ENCODE measurements around the gene RTTN. TPM values are rescaled to one million over a fixed set of nuclear protein-coding genes. Genes with fewer than 3 reads are reported as not detected.

RTTN gene
- total and polyA plus RNA-seq, 10 of the 15 experiments (the other 5 are each of a cell fraction or from before 2014, with no cell fraction given), result 9.4 to 36.6 (median 15.7) TPM

DNA sequence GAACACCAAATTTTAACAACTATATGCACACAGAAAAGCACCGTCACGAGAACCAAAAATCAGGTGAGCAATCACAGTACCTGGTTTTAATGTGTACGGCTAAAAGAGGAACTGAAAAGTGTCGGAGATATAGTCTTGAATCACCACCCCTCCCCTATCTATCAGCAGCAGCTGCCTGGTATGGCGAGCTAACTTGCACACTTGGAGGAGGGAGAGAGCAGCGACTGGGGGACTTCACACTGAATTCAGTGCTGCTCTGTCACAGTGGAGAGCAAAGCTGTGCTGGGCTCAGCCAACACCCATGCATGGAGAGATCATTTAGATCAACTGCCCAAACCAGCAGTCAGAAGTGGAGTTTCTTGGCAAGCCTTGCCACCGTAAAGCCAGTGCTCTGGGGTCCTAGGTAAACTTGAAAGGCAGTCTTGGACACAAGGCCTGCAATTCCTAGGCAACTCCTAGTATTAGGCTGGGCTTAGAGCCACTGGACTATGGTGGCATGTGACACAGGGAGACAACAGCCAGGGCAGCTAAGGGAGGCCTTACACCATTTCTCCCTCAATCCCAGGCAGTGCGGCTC, 168.6 kb downstream of the RTTN start:
- peak; percentile 77 for FAIRE-seq
- Histone ChIP-seq H3K79me2 (ENCODE audit: control insufficient read depth, insufficient read depth, low read length) (no peaks in the 10 kb centered on the region; the same call in 1 of the 2 replicates), H3K36me3 (ENCODE audit: control insufficient read depth in 2 of 2, insufficient read depth in 2 of 2, low read length in 1 of 2) (peaks cover 0 to 7% of the 10 kb centered on the region in 2 experiments; a peak in 2 of 4 replicates), H4K20me1 (ENCODE audit: control insufficient read depth, insufficient read depth) (no peaks in the 10 kb centered on the region), H3K4me3 (no peak overlapping the region), H2AFZ (ENCODE audit: control insufficient read depth, low read depth, low read length) (peak overlapping the region; percentile 38), H3K4me2 (ENCODE audit: control insufficient read depth, insufficient read depth) (peak overlapping the region; percentile 39), H3K27me3 (replicated peaks in 1 of 2; ENCODE audit: control insufficient read depth in 2 of 2, insufficient read depth in 2 of 2, low read length in 1 of 2) (no peaks in the 10 kb centered on the region), H3K9ac (ENCODE audit: control insufficient read depth, insufficient read depth, low read length) (peak overlapping the region; percentile 24; the same call in 1 of the 2 replicates), H3K27ac (ENCODE audit: control insufficient read depth, insufficient read depth) (peak overlapping the region; percentile 61), H3K4me1 (ENCODE audit: control insufficient read depth, insufficient read depth, low read length) (peaks cover 21% of the 10 kb centered on the region), H3K9me3 (replicated peaks; ENCODE audit: control insufficient read depth, insufficient read depth, low read length) (no peaks in the 10 kb centered on the region; the same call in 1 of the 3 replicates)
- peak; percentile 79 for DNase-seq (ENCODE audit: low read depth, low spot score)
- ChIA-PET SMC1A (ENCODE audit: uncharacterized antibody, unreplicated experiment) (interaction anchor here (0.8 to 3.1 kb wide), 17 partner anchors 9 to 190 kb away, joined by 3 to 11 read pairs (median 4); no protein-coding TSS in a partner anchor), CTCF (interaction anchor here (1.0 to 2.6 kb wide), 3 partner anchors 16 to 185 kb away, joined by 3 to 8 read pairs (median 3); no protein-coding TSS in a partner anchor), RAD21 (ENCODE audit: unreplicated experiment) (interaction anchor here (0.9 to 2.6 kb wide), 8 partner anchors 8 to 139 kb away, joined by 3 to 12 read pairs (median 6); no protein-coding TSS in a partner anchor), POLR2A (interaction anchor here (0.5 to 1.2 kb wide), 5 partner anchors 9 to 169 kb away, joined by 3 to 4 read pairs (median 3); no protein-coding TSS in a partner anchor)
- WGBS (ENCODE audit: insufficient coverage, insufficient replicate concordance, low lambda C conversion rate, missing lambda C conversion rate), result 21% methylated on average over 8 of the region's 8 CpGs
- in situ Hi-C loops (cut with MboI) (no loop called here), intact Hi-C loops (cut with micrococcal nuclease; ENCODE audit: unreplicated experiment) (loop anchor here (2.0 to 5.0 kb wide), 2 partner anchors 90 to 140 kb away; partner anchors contain the start of gene CD226)
- peak; percentile 97 for ATAC-seq
- no TSS peak for BruUV-seq (replicated peaks)
- no peak for TF ChIP-seq JUND (IDR thresholded peaks at IDR 0.05; ENCODE audit: low read depth, low read length)
- TF ChIP-seq DPF2 (IDR thresholded peaks at IDR 0.05), result peak; percentile 70; the same call in 1 of the 2 replicates
- no peak for TF ChIP-seq SP1 (IDR thresholded peaks at IDR 0.05; ENCODE audit: low read depth, low read length)
- no peak for TF ChIP-seq NFYB (IDR thresholded peaks at IDR 0.05; ENCODE audit: insufficient read depth, low read depth, low read length)
- TF ChIP-seq HCFC1 (IDR thresholded peaks at IDR 0.05; ENCODE audit: low read length), result no peak
- no peak for TF ChIP-seq ZNF207 (IDR thresholded peaks at IDR 0.05; ENCODE audit: borderline replicate concordance)
- no peak for TF ChIP-seq CBFB (IDR thresholded peaks at IDR 0.05; ENCODE audit: low read depth)
- TF ChIP-seq SRF (IDR thresholded peaks at IDR 0.05; ENCODE audit: low read depth in 2 of 2, low read length in 2 of 2), result peak in 1 of 2 experiments; percentile 55; a peak in 1 of 4 replicates
- TF ChIP-seq MAX (IDR thresholded peaks at IDR 0.05; ENCODE audit: low read depth, low read length), result no peak
- no peak for TF ChIP-seq RELA (IDR thresholded peaks at IDR 0.05; ENCODE audit: borderline replicate concordance, partially characterized antibody)
- no peak for TF ChIP-seq MYB (IDR thresholded peaks at IDR 0.05; ENCODE audit: borderline replicate concordance, low read depth, low read length)
- no peak for TF ChIP-seq TARDBP (IDR thresholded peaks at IDR 0.05; ENCODE audit: borderline replicate concordance)
- TF ChIP-seq SIX5 (IDR thresholded peaks at IDR 0.05; ENCODE audit: low read depth, low read length, severe bottlenecking), result no peak
- no peak for TF ChIP-seq YY1 (IDR thresholded peaks at IDR 0.05; ENCODE audit: low read depth, low read length)
- TF ChIP-seq ATF3 (IDR thresholded peaks at IDR 0.05; ENCODE audit: borderline replicate concordance, extremely low read depth, low read depth, low read length), result no peak
- no peak for TF ChIP-seq SIN3A (IDR thresholded peaks at IDR 0.05; ENCODE audit: low read depth, low read length)
- peak in 1 of 2 experiments; percentile 51; a peak in 1 of 4 replicates for TF ChIP-seq ETV6 (conservative IDR thresholded peaks at IDR 0.05 in 1 of 2, IDR thresholded peaks at IDR 0.05 in 1 of 2; ENCODE audit: borderline replicate concordance in 1 of 2, low read depth in 1 of 2)
- no peak for TF ChIP-seq ASH2L (IDR thresholded peaks at IDR 0.05; ENCODE audit: borderline replicate concordance, low read depth)
- TF ChIP-seq MEF2A (IDR thresholded peaks at IDR 0.05; ENCODE audit: insufficient read depth, low read depth, low read length), result peak; percentile 62; the same call in 1 of the 2 replicates
- TF ChIP-seq CREB1 (IDR thresholded peaks at IDR 0.05; ENCODE audit: low read depth), result peak; percentile 58; the same call in 1 of the 2 replicates
- TF ChIP-seq KAT2A (conservative IDR thresholded peaks at IDR 0.05; ENCODE audit: control insufficient read depth, low read depth, low read length), result no peak
- TF ChIP-seq BHLHE40 (IDR thresholded peaks at IDR 0.05; ENCODE audit: borderline replicate concordance in 1 of 2, low read depth in 2 of 2, low read length in 1 of 2), result peak; percentile 90 to 91
- TF ChIP-seq KLF5 (IDR thresholded peaks at IDR 0.05; ENCODE audit: partially characterized antibody), result no peak
- no peak for TF ChIP-seq SMAD1 (IDR thresholded peaks at IDR 0.05; ENCODE audit: low read depth, partially characterized antibody)
